Measurements from ENCODE around the gene ADGRG6. TPM values are rescaled to one million over a fixed set of nuclear protein-coding genes. Genes with fewer than 3 reads are reported as not detected.

ADGRG6 gene
- total and polyA plus RNA-seq, 2 experiments from 2014 or later = 2.4 to 8.7 TPM

- H3K27me3 ChIP-seq = no peaks in the 10 kb centered on the region
- H3K4me3 ChIP-seq = no peak overlapping the region
- no peaks in the 10 kb centered on the region for H3K4me1 ChIP-seq (ENCODE audit: low read depth)
- no peak for DNase-seq (ENCODE audit: low read depth in 1 of 2, low spot score in 1 of 2)
- no peaks in the 10 kb centered on the region for H3K36me3 ChIP-seq
- no peak for TF ChIP-seq CTCF (IDR thresholded peaks at IDR 0.05; ENCODE audit: low read depth, low read length)
- H3K27ac ChIP-seq = no peak overlapping the region
- H3K9me3 ChIP-seq (ENCODE audit: low read depth) = no peaks in the 10 kb centered on the region
Measured at GRCh38 chr6:142336787-142337186, 35.0 kb downstream of the ADGRG6 start.

GRCh38 chr6:142339113-142339512, 37.3 kb downstream of the ADGRG6 start:
- Histone ChIP-seq H3K27me3 (no peaks in the 10 kb centered on the region), H3K36me3 (no peaks in the 10 kb centered on the region), H3K9me3 (ENCODE audit: low read depth) (no peaks in the 10 kb centered on the region), H3K4me1 (ENCODE audit: low read depth) (no peaks in the 10 kb centered on the region), H3K27ac (no peak overlapping the region), H3K4me3 (no peak overlapping the region)
- no peak for DNase-seq (ENCODE audit: low read depth in 1 of 2, low spot score in 1 of 2)
- TF ChIP-seq CTCF (IDR thresholded peaks at IDR 0.05; ENCODE audit: low read depth, low read length) = no peak

- Histone ChIP-seq H3K9me3 (ENCODE audit: low read depth) (no peaks in the 10 kb centered on the region), H3K4me1 (ENCODE audit: low read depth) (no peaks in the 10 kb centered on the region), H3K27me3 (no peaks in the 10 kb centered on the region), H3K4me3 (no peak overlapping the region), H3K27ac (no peak overlapping the region), H3K36me3 (no peaks in the 10 kb centered on the region)
- no peak for DNase-seq (ENCODE audit: low read depth in 1 of 2, low spot score in 1 of 2)
- TF ChIP-seq CTCF (IDR thresholded peaks at IDR 0.05; ENCODE audit: low read depth, low read length) = no peak
Measured at GRCh38 chr6:142339968-142340658, 38.3 kb downstream of the ADGRG6 start.

- no peak for DNase-seq (ENCODE audit: low read depth in 1 of 2, low spot score in 1 of 2)
- TF ChIP-seq CTCF (IDR thresholded peaks at IDR 0.05; ENCODE audit: low read depth, low read length) = no peak
Measured at GRCh38 chr6:142341855-142342330, 40.1 kb downstream of the ADGRG6 start.

GRCh38 chr6:142342986-142343385, 41.2 kb downstream of the ADGRG6 start:
- H3K9me3 ChIP-seq (ENCODE audit: low read depth) = no peaks in the 10 kb centered on the region
- H3K36me3 ChIP-seq = no peaks in the 10 kb centered on the region

More at GRCh38 chr6:142341855-142342330, 40.1 kb downstream of the ADGRG6 start:
- H3K36me3 ChIP-seq = no peaks in the 10 kb centered on the region
- no peaks in the 10 kb centered on the region for H3K4me1 ChIP-seq (ENCODE audit: low read depth)
- H3K9me3 ChIP-seq (ENCODE audit: low read depth) = no peaks in the 10 kb centered on the region
- no peak overlapping the region for H3K27ac ChIP-seq
- no peak overlapping the region for H3K4me3 ChIP-seq
- H3K27me3 ChIP-seq = no peaks in the 10 kb centered on the region

More at GRCh38 chr6:142342986-142343385, 41.2 kb downstream of the ADGRG6 start:
- no peak overlapping the region for H3K4me3 ChIP-seq
- no peaks in the 10 kb centered on the region for H3K27me3 ChIP-seq
- no peak for TF ChIP-seq CTCF (IDR thresholded peaks at IDR 0.05; ENCODE audit: low read depth, low read length)
- DNase-seq (ENCODE audit: low read depth in 1 of 2, low spot score in 1 of 2) = no peak
- H3K4me1 ChIP-seq (ENCODE audit: low read depth) = no peaks in the 10 kb centered on the region
- H3K27ac ChIP-seq = no peak overlapping the region

Measured in cardiac muscle cell (in vitro differentiated cells and primary cell).